AG09319 (cell line): ENCODE data around the gene CCDC6.

ENCODE experiments used
- DNase-seq: peaks from one replicate; pipeline ENCODE4 v3.0.0-alpha.2; 2010; ENCODE audit warnings: low read depth; ENCODE audit errors: extremely low read depth
- CTCF ChIP-seq: IDR thresholded peaks from 2 replicates; pipeline ENCODE4 v1.5.1; 2011; ENCODE audit warnings: low read depth, mild to moderate bottlenecking, inconsistent platforms, low read length, moderate library complexity

CCDC6 gene

GRCh38 chr10:59823751-59824150 is 82.6 kb downstream of the CCDC6 start:
- no peak for TF ChIP-seq CTCF
- DNase-seq = no peak

DNA sequence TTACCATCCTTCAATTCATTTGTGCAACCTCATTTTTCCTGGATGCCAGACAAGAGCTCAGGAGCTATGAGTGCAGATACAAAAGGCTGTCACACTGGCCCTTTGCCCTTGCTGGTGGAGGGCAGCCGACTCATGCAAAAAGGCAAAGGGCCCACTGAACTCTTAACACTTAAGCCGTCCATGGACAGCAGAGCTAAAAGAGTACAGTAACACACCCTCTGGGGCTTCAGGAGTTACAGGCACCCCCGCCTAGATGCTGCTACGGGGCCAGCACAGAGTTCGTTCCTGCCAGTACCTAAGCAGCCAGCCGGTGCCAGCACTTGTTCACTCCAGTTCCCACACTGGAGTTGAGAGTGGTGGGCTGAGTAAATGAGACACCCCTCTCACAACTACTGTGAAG is 83.2 kb downstream of the CCDC6 start:
- TF ChIP-seq CTCF = no peak
- DNase-seq = no peak

- DNase-seq = no peak
- TF ChIP-seq CTCF = no peak
These were observed 85.9 kb downstream of the CCDC6 start for GRCh38 chr10:59820471-59820870.

- DNase-seq = no peak
- no peak for TF ChIP-seq CTCF
These were observed 86.7 kb downstream of the CCDC6 start for GRCh38 chr10:59819683-59820082.

GRCh38 chr10:59819265-59819664 is 87.1 kb downstream of the CCDC6 start:
- no peak for TF ChIP-seq CTCF
- no peak for DNase-seq

GRCh38 chr10:59817773-59818172 is 88.6 kb downstream of the CCDC6 start:
- DNase-seq = no peak
- TF ChIP-seq CTCF = no peak

- DNase-seq = no peak
- TF ChIP-seq CTCF = no peak
These were observed 91.5 kb downstream of the CCDC6 start for GRCh38 chr10:59814878-59815277.
